HG03060 (cell line): ENCODE data around the gene ALKBH6.

Experiments used
- ATAC-seq: cut with Tn5 transposase; IDR thresholded peaks from one replicate; pipeline ENCODE4 v1.9.1; 2021; ENCODE audit warnings: low read depth, moderate number of reproducible peaks; ENCODE audit not compliant: unreplicated experiment

The ALKBH6 gene

GRCh38 chr19:35966771-35967170, 47.2 kb downstream of the ALKBH6 start:
- ATAC-seq = no peak

- ATAC-seq = no peak
These were observed 50.5 kb downstream of the ALKBH6 start for GRCh38 chr19:35963514-35963913.

GRCh38 chr19:35960432-35960972, 53.5 kb downstream of the ALKBH6 start:
- no peak for ATAC-seq

- no peak for ATAC-seq
These were observed 54.1 kb downstream of the ALKBH6 start for GRCh38 chr19:35959968-35960320.
